K562 (cell line): ENCODE measurements around the gene NIN.

Experiments
- ATF2 ChIP-seq: sonication (generic); formaldehyde crosslinking; IDR thresholded peaks from 2 replicates; pipeline ENCODE4 v1.8.1; 2022; ENCODE audit warnings: missing genetic modification reagents
- BRD9 ChIP-seq: fragments of 450-650 bp; IDR thresholded peaks from 2 replicates; pipeline ENCODE4 v1.6.1; 2018; ENCODE audit warnings: low read depth; ENCODE audit not compliant: partially characterized antibody
- CCAR2 ChIP-seq: fragments of 200-400 bp; formaldehyde crosslinking; IDR thresholded peaks from 2 replicates; pipeline ENCODE4 v1.6.1; 2017; ENCODE audit warnings: mild to moderate bottlenecking, low read depth, low read length
- CTCF ChIP-seq, 3 experiments: IDR thresholded peaks in 2 of 3; conservative IDR thresholded peaks in 1 of 3; 2 replicates each; pipeline ENCODE4 v1.5.1; 2011 to 2012; ENCODE audit warnings: low read length in 3 of 3, mild to moderate bottlenecking in 3 of 3, control low read depth in 2 of 3, improper control_type of control experiment in 1 of 3, inconsistent platforms in 1 of 3, low read depth in 1 of 3, mixed read lengths in 1 of 3, moderate library complexity in 1 of 3; ENCODE audit not compliant: insufficient read depth in 2 of 3
- POLR2AphosphoS5 ChIP-seq: IDR thresholded peaks from 2 replicates; pipeline ENCODE4 v1.6.1; 2011; ENCODE audit warnings: mild to moderate bottlenecking, low read depth, low read length, moderate library complexity; ENCODE audit not compliant: control insufficient read depth, insufficient read depth
- POLR2B ChIP-seq: fragments of 450-650 bp; IDR thresholded peaks from 2 replicates; pipeline ENCODE4 v1.6.1; 2018; ENCODE audit warnings: low read depth; ENCODE audit not compliant: partially characterized antibody
- REST ChIP-seq, 2 experiments: fragments of 450-650 bp; formaldehyde crosslinking in 1 of 2; IDR thresholded peaks; 2 replicates each; pipeline versions ENCODE4 v1.4.0 to v1.6.1; 2014 to 2020; ENCODE audit warnings: mild to moderate bottlenecking in 2 of 2, borderline replicate concordance in 1 of 2, low read depth in 1 of 2
- STAG1 ChIP-seq: sonication (generic); formaldehyde crosslinking; IDR thresholded peaks from 2 replicates; pipeline ENCODE4 v1.5.0; 2020; ENCODE audit warnings: missing genetic modification reagents, borderline replicate concordance
- ZBTB11 ChIP-seq, 3 experiments: fragments of 200-800 bp in 1 of 3; fragments of 250-450 bp in 1 of 3; fragments of 450-650 bp in 1 of 3; sonication (Bioruptor Pico) in 1 of 3; sonication (Bioruptor generic) in 1 of 3; formaldehyde crosslinking in 1 of 3; IDR thresholded peaks; 2 replicates each; pipeline versions ENCODE4 v1.6.1 to v1.8.0; 2016 to 2022; ENCODE audit warnings: mild to moderate bottlenecking in 2 of 3, missing genetic modification characterization in 2 of 3, missing compliant biosample characterization in 1 of 3, moderate library complexity in 1 of 3
- ZFX ChIP-seq: sonication (generic); formaldehyde crosslinking; IDR thresholded peaks from 2 replicates; pipeline ENCODE4 v1.8.0; 2022; ENCODE audit warnings: mild to moderate bottlenecking, missing genetic modification reagents, moderate library complexity

GRCh38 chr14:50750323-50750722, 80.6 kb downstream of the NIN start:
- TF ChIP-seq ZFX (CRISPR knock-in tag), result no peak
- TF ChIP-seq ATF2 (CRISPR knock-in tag), result no peak
- no peak for TF ChIP-seq BRD9
- no peak for TF ChIP-seq POLR2B
- no peak for TF ChIP-seq REST (IDR thresholded peaks at IDR 0.05; ENCODE audit: borderline replicate concordance)
- TF ChIP-seq REST (CRISPR knock-in tag; IDR thresholded peaks at IDR 0.05; ENCODE audit: low read depth), result no peak
- no peak for TF ChIP-seq STAG1
- no peak for TF ChIP-seq CCAR2
- TF ChIP-seq POLR2AphosphoS5, result no peak
- no peak for TF ChIP-seq ZBTB11 (CRISPR knock-in tag; IDR thresholded peaks at IDR 0.05)
- no peak for TF ChIP-seq CTCF (IDR thresholded peaks at IDR 0.05 in 2 of 3, conservative IDR thresholded peaks at IDR 0.05 in 1 of 3; ENCODE audit: insufficient read depth in 2 of 3, low read depth in 1 of 3, low read length in 3 of 3)
